HG03520 (cell line): Measurements from ENCODE around the gene ROBO1.
"Not testable (repeated sequence)": the region's sequence is repeated elsewhere in the genome, so short reads cannot be mapped to it uniquely, and the experiment has no call there.

ENCODE experiments used
- ATAC-seq: cut with Tn5 transposase; IDR thresholded peaks from one replicate; pipeline ENCODE4 v1.9.1; 2021; ENCODE audit warnings: mild to moderate bottlenecking, moderate library complexity; ENCODE audit not compliant: unreplicated experiment

ROBO1 gene

DNA sequence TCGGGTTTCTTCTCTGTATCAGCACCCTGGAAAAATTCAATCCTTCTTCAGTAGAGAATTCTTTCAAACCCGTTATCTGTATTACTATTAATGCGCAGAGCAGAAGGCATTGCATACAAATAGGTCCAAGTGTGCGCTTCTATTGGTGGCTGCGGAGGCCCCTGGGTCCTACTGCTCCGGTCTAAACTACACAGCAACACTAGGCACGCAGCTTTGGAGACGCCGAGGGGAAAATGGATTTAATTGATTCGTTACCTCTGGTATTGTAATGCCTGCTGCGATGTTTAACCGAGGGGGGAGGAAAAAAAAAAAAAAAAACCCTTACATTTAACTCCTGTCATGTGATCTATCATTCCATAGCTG is at the start of gene ROBO1:
ROBO1 (minus strand) TSS at position 94 of the 363 bp plus-strand sequence.
- ATAC-seq = no peak

DNA sequence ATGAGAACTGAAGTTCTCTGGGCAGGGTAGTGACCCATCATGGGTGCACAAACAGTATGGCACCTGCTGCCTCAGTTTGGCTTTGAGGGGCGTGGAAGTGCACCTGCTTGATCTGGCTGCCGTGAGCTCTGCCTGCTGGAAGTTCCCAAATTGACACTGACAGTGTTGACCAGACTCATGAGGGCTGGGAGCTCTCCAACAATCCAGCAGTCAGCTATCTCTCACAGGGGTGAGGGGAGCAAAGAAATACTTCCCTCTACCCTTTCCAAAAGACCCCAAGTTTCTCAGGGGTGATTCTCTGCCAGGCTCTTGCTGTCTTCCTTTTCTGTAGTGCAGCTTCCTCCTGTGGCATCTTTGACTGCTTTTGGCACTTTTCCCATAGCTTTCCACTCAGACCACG is 49.4 kb upstream of the ROBO1 start:
- ATAC-seq = no peak

DNA sequence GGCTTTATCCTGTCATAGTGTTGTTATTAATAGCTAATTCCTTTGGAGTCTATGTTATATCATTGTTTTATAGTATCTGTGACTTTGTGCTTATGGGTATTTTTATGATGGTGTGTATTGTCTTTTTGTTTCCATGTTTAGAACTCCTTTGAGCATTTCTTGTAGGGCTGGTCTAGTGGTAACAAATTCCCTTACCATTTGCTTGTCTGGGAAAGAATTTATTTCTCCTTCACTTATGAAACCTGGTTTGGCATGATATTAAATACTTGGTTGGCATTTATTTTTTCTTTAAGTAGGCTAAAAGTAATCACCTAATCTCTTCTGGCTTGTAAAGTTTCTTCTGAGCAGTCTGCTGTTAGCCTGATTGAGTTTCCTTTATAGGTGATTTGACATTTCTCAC is 47.7 kb upstream of the ROBO1 start:
- ATAC-seq = no peak

DNA sequence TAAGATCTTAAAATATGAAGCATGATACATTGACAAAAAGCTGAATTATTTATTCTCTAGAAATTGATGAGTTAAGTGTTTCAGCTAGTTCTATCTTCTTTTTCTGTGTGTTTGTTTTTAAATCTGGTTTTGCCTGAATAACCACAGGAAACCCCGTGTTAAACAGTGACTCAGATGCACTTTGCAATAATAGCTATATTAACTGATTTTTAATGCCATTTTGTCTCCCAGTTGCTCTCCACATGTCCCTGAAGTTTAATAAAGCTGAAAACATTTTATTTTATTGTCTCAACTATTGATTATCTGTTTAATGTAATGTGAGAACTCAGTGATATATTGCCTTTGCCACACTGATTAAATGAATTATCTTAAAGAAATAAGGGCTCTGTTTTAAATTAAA is 42.8 kb upstream of the ROBO1 start:
- no peak for ATAC-seq

DNA sequence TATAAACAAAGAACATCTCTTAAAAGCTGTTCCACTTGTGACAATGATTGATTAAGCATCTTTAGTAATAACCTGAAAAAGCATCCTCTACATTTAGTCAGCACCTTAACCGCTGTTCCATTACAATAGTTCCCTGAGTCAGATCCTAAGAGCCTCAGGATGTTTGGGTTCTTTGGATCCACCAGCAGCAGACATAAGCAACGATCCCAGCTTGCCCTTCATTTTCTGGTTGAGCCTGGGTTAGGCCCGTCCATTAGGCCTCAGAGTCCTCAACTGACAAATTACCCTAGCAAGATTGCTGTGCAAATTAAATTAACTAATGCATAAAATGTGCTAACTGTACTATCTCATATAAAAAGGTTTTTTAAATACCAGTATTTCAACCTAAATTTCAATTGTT is 42.3 kb upstream of the ROBO1 start:
- no peak for ATAC-seq

DNA sequence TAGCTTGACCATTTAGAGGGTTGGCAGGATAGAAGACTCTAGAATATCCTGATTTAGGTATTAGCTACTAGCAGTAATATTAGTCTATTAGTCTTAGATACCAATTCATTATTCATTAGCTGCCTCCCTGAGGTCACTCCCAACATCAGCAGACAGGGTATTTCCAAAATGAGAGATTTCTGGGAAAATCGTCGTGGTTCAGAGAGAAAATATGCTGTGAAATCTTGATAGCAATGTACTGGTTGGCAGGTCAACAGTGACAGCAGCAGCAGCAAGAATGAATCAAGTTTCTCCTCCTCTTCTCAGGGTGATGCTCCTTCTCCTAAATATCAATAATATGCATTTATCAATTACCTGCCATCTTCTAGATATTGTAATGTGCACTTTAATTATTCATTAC is 41.3 kb upstream of the ROBO1 start:
- ATAC-seq = no peak

DNA sequence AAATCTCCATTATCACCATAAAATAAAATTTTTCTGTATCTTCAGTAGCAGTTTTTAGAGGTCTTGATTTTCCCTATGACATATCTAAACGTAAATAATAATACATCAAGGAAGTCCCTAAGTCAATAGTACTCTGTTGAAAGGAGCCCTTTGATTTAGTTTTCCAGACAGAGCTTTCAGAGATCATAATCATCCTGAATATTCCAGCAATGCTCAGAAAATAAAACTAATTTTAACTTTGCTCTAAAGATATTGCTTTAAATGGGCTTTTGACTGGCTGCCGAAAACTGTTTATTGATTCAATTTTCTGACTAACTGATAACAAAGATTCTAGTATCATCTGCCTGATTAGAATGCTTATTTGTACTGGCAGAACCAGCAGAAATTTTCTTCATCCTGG is 40.7 kb upstream of the ROBO1 start:
- no peak for ATAC-seq

DNA sequence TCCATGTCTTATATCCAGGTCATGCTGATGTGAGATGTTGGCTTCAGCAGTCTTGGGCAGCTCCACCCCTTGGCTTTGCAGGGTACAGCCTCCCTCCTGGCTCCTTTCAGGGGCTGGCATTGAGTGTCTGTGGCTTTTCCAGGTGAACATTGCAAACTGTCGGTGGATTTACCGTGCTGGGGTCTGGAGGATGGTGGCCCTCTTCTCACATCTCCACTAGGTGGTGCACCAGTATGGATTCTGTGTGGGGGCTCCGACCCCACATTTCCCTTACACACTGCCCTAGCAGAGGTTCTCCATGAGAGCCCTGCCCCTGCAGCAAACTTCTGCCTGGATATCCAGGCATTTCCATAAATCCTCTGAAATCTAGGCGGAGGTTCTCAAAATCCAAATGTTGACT is 22.4 kb upstream of the ROBO1 start:
- ATAC-seq = not testable (repeated sequence)

DNA sequence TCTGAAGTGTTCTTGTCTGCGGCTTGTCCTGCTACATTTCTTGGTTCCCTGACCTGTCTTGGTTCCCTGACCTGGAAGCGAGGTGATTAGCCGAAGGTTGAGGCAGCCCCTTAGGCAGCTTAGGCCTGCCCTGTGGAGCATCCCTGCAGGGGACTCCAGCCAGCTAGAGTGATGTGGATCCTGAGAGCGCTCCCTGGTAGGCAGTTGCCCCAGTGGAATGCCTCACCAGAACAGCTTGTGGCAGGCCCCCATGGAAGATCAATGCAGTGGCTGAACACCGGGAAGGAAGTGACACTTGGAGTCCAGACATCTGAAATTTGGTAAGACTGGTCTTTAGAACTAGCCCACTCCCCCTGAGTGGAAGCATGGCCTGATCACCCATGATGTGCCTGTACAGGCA is 5.5 kb upstream of the ROBO1 start:
- ATAC-seq = no peak

DNA sequence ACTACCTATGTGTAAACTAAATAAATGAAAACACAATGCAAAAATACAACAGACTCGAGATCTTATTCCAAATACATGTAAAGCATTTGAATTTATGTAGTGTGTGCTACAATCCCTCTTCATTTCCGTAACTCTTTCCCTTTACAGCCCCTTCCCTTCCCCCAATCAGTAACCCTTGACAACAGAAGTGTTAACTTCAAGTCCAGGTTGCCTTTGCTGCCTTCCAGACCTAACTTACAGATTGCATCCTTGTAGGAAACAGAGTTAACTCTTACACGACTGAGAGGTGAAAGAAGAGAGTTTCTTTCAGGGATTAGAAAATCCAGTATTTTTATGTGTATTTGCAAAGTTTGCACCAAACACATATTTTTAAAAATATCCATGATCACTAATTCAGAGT is 1.4 kb upstream of the ROBO1 start:
- ATAC-seq = no peak

DNA sequence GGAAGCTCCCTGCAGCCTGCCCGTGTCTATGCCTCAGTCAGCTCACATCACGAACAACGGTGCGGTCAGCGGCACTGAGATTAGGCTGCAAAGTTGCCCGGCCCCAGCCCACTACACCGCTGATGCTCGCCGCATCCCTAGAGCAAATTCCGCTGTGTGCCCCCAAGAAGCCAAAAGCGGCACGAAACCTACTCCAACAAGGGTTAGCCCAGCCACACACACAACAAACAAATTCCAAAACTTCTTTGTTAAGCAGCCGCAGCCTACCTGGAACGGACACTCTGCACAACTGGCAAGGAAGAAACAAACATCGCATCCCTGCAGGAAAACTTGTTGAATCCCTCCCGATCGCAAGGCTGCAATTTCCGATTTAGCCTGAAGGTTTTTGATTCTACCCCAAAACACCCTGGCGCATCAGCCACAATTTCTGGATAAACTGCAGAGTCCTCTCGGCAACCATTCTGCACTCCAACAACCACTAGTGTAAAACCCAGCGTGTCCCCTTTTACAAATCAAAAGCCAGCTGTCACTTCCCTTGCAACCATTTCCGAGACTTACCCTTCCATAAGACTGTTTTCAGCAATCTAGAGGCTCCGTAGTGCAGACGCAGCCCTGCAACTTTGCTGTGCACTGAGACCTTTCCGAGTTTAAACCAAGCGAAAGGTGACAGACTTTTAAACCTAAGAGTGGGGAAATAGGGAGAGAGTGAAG is 449 bp downstream of the ROBO1 start:
- no peak for ATAC-seq

DNA sequence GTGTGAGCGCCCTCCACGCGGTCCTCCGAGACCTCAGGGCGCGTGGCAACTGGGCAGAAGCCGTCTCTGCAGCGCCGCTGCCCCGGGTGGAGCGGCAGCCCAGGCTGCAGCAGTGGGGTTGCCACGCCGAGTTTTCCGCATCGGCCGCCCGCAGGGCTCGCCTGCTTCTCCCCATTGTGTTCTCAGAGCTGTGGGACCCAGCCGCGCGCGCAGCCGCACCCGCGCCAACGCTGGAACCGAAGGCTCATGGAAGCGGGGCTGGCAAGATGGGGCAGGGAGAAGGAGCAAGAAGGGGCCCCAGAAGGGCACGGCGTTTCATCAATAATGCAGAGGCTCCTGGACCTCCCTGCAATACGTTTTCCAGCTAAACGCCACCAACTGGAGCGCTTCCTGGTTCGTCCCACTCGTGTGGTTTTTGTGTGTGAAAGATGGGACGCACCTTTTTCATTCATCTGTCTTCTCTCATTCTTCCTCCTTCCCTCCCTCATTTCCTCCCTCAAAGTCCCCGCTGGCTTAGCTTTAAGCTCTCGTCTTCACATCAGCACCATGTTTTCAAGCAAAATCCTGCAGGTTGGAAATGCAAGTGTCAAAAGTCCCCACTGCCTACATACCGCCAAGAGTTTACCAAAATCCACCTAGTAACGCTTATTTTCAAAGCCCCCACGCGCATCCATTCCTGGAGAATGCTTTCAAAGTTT is 1.2 kb downstream of the ROBO1 start:
- no peak for ATAC-seq

DNA sequence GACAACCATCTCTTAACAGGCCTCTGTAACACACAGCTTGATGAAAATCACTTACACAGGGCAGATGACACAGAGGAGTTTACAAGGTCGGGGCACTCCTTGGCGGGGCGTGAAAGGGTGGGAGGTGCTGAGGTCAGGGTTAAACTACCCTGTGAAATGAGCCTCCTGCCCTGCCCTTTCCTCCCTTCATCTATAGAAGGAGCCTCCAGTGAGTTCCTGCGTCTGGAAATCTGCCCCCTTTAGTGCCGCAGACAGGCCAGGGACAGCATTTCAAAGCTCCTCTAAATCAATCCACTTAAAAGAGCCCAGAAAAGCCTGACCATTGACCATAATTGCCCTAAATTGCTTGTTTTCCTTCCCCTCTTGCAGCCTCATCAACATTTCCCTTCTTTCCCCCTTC is 1.9 kb downstream of the ROBO1 start:
- no peak for ATAC-seq

DNA sequence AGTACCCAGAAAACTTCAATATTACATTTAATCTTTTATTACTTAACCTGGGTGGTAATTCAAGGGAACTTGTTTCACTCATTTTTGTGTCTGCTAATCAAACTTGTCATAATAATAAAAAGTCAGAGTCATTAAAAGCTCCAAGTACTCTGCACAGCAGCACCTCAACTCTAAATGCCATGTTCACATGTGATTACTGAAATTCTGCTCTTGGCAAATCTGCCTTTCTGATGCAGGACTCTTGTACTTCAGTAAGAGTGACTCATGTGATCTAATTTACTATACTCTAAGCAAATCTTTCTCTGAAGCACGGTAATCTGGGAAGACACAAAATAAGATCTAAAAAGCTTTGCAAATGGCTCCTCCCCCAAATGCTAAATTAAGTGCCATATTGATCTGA is 6.4 kb downstream of the ROBO1 start:
- no peak for ATAC-seq

DNA sequence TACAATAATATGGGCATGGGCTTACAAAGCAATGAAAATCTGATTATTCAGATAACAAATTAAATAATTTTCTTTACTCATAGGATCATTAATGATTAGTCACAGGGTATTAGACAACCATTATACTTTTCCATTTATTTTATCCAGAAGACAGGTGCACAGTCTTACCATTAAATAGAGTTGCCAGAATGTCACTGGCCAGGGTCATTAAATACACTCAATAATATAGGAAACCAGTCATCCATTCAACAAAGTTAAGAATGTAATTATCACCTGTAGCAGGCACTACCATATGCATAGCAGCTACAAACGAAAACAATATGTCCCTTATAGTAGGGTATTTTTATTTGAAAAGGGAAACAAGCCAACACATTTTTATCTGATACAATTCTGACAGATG is 16.1 kb downstream of the ROBO1 start:
- ATAC-seq = no peak

DNA sequence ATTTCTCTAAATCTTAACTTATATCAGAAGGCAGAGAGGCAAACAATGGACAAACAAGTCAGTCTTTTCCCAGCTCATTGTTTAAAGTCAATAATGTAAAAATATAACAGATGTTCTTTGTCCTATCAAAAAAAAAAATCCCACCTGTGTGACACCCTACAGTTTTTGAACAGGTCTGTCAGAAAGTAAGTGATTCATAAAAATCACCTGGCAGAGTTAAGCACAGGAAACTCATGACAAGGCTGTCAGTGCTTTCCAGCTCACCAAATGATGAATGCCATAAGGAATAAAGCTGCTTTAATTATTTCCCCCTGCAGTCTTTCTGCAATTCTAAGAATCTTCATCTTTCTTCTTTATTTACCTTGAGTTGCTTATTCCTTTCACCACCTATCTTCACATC is 30.3 kb downstream of the ROBO1 start:
- no peak for ATAC-seq

DNA sequence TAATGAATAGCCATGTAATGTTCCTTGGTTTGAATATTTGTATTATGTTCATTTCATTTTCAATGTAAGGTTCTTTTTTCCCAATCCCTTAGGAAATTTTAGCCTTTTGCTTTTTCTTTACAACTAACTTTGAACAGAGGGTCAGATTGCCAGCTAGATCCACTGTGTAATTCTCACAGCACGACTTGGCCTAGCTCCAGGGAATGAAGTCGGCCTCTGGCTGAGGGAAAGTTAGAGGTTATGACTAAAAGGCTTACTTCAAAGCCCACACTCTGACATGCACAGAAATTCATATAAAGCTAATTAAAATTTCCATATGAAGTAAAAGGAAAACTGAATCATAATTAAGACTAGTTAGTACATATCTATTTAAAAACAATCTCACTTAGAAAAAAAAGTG is 38.7 kb downstream of the ROBO1 start:
- ATAC-seq = no peak

DNA sequence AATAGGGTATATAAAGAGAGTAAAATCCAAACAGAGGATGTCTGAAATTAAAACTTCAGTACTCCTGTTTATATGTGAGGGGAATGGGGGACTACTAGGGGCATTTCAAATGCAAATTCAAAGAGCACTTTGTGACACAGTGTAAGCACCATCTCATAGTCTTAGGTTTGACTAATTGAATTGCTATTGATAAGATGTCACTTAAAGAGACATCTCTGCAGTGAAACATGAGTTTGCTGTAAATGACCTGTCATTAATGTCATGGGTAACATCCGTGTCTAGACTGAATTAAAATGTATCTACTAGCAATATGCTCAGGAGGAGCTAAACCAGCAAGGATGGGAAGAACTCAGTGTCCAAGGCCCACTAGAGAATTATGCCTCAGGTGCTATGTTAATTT is 41.0 kb downstream of the ROBO1 start:
- no peak for ATAC-seq

DNA sequence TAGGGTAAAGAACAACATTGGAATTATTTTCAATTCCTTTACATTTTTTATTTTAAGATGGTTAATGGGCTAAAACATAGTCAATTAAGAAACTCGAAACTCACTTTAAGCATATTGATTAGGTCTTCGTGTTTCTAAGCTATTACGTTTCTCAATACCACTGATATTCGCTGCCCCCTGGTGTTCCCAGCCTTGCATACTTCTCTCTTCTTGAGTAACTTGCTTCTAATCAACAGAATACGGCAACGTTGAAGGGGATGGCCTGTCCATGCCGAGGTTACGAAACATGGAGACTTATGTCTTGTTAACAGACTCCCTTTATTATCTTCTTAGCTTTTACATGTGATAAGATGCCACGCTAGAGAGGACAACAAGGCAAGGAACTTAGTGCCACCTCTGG is 43.6 kb downstream of the ROBO1 start:
- no peak for ATAC-seq

DNA sequence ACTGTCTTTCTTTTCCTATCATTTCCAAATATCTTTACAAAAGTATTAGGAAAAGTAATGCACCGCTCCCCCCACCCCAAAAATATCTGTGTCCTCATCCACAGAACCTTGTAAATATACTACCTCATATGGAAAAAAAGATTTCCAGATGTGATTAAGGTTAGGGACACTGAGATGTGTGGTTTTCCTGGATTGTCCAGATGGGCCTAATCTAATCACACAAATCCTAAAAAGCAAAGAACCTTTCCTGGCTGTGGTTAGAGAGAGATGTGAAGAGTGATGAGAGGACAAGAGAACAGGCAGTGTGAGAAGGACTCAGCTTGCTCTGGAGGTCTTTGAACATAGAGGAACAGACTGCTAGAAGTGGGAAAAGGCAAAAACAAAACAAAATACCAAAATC is 77.7 kb downstream of the ROBO1 start:
- no peak for ATAC-seq

DNA sequence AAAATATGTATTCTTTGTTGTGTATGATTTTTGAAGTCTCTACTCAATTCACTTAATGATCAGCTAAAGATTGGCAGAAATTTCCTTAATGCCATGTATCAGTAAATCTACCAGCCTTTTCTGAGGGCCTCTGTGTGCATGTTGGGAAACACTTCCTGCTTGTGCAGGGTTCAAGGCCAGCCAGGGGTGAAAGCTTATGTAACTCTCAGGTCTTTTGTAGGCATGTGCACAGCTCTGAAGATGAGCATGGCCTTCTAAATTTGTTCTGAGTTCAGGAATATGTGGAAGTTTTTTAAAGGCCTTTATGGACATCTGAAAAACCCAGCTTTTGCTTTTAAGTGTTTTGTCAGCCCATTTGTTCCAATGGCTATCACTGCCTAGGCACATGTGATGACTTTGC is 82.7 kb downstream of the ROBO1 start:
- ATAC-seq = no peak

DNA sequence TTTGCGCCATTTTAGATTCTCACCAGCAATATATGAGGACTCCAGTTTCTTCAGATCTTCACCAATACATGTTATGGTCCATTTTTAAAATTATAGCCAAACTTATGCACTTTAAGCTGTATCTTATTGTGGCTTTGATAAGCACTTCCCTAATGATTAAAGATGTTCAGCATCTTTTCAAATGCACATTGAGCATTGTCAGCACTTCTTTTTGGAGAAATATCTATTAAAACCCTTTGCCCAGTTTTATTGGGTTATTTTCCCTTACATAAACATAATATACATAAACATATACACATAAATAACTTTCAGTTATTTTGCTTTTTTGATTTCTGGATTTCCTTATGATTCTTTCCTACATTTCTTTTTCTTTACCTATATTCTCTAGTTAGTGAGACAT is 83.8 kb downstream of the ROBO1 start:
- no peak for ATAC-seq

DNA sequence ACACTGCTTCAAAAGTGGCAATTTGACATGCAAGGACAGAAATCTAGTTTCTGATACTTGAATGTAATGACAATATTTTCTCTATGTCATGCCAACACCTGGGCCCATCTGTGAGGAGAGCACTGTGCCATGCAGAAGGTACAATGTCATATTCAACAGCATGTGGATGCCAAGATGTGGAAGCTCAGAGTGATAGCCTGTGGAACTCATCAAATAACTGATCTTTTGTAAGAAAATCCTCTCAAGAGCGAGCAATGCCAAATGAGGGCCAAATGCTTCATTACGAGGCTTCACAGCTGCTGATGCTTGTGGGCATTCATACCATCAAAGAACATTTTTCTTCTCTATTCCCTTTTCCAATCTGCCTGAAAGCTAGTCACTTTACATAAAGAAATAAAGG is 95.1 kb downstream of the ROBO1 start:
- no peak for ATAC-seq
